GM23248 (cell line): ENCODE results near the gene SF3B2.

Source experiments
- EZH2 ChIP-seq: fragments of 200-600 bp; sonication (generic); IDR thresholded peaks from 2 replicates; pipeline ENCODE4 v1.6.1; 2018; ENCODE audit warnings: antibody characterized with exemption, mild to moderate bottlenecking; ENCODE audit not compliant: insufficient read depth, poor library complexity, severe bottlenecking
- EZH2phosphoT487 ChIP-seq: fragments of 200-600 bp; sonication (generic); IDR thresholded peaks from 2 replicates; pipeline ENCODE4 v1.6.1; 2018; ENCODE audit warnings: antibody characterized with exemption, moderate library complexity, mild to moderate bottlenecking, low read depth; ENCODE audit not compliant: insufficient read depth

- no peak for TF ChIP-seq EZH2
- TF ChIP-seq EZH2phosphoT487: no peak
Observed at GRCh38 chr11:66042996-66043906, 8.9 kb upstream of the SF3B2 start.
